IPS-18c (cell line): ENCODE data around the gene CYB5R4.

Source experiments
- H3K4me3 ChIP-seq: 2 replicates; pipeline ENCODE4 v1.7.0; 2013; ENCODE audit warnings: low read depth, mild to moderate bottlenecking, low read length, moderate library complexity; ENCODE audit not compliant: insufficient read depth
- H3K9me3 ChIP-seq: one replicate; pipeline ENCODE4 v1.6.1; 2013; ENCODE audit warnings: mild to moderate bottlenecking, low read length, moderate library complexity; ENCODE audit not compliant: control insufficient read depth, insufficient read depth

The CYB5R4 gene, protein sequence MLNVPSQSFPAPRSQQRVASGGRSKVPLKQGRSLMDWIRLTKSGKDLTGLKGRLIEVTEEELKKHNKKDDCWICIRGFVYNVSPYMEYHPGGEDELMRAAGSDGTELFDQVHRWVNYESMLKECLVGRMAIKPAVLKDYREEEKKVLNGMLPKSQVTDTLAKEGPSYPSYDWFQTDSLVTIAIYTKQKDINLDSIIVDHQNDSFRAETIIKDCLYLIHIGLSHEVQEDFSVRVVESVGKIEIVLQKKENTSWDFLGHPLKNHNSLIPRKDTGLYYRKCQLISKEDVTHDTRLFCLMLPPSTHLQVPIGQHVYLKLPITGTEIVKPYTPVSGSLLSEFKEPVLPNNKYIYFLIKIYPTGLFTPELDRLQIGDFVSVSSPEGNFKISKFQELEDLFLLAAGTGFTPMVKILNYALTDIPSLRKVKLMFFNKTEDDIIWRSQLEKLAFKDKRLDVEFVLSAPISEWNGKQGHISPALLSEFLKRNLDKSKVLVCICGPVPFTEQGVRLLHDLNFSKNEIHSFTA

DNA sequence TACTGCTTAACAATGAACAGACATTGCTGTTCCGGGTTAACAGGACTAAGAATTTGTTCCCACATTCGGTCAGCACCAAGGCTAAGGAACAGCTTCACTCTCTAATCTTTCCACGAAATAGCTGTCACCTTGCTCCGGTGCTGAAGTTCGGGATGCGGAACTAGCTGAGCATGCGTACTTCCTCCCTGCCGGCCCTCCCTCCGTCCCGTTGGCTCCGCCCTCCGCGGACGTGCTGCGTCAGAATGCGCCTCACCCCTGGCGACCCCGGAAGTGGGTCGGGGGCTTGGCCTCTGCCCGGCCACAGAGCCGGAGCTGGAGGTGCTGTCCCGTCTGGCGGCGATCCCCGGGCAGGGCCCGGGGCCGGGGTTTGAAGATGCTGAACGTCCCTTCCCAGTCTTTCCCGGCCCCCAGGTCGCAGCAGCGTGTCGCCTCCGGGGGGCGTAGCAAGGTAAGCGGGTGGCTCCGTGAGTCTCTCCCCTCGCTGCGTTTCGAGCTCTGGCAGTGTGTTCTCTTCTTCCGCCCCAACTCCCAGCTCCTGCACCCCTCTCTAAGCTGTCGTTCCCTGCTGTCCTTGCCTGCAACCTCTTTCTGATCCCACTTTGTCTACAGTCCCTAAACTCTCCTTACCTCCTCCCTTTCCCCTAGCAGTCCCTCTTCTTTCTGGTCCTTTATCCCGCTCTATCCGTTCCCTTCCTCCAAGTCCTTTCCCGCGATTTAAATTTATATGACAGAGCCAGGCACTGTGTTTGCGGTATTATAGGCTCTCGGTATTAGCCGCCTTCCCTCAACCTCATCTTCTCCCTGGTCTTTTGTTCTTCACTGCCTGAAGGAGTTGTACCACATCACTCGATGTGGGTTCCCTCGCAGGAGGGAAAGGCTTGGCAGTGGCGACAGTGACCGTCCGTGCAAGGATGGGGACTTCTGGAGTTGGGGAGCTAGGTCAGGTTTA, at the start of gene CYB5R4:
TSS of gene CYB5R4 (plus strand) at position 280 of the 949 bp plus-strand sequence. CDS start at position 374, 94 bp downstream.
- Histone ChIP-seq H3K4me3 (peak within 1 kb of the TSS; percentile 51), H3K9me3 (no peaks in the 10 kb centered on the region)

DNA sequence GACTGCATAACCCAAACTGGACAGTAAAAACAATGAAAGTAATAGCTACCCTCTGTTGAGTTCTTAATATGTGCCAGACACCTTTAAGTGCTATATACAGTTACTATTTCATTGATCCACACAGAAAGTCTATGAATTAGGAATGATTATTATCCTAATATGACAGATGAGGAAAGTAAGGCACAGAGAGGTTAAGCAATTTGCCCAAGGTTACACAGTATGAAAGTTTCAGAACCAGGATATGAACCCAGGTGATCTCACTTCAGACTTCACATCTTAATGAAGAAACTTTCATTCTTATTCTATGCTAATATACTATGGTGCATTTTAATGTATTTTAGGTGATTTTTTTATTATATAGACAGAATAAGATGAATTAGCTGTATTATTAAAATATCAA, 46.9 kb upstream of the CYB5R4 start:
- H3K9me3 ChIP-seq = no peaks in the 10 kb centered on the region

DNA sequence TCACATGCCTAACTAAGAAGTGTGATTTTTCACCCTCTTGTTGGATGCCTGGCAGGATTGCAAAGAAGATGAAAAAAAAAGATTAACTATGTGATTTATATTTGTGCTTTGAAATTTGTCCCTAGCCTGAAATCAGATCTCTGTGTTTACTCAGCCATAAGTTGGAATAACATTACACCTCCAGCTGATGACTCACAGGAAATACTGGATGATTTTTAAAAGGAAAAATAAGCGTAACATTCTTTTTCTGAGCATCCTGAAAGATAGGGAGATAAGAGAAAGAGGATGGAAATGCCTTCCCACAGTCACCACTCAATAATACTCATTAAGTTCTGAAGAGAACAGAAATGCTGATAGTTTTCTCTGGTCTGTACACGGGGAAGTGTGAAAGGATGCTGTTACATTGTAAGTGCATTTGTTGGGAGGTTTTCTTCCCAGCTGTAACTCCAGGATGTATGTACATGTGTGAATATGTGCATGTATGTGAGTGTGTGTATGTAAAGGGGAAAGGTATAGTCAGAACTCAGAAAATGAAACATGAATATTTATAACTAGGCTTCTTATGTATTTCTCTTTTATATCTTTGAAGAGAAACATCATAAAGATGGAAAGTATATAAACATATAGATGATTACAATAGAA, 43.7 kb upstream of the CYB5R4 start:
- H3K9me3 ChIP-seq = no peaks in the 10 kb centered on the region
- no peak overlapping the region for H3K4me3 ChIP-seq

More for the DNA sequence above, 46.9 kb upstream of the CYB5R4 start:
- H3K4me3 ChIP-seq = no peak overlapping the region

DNA sequence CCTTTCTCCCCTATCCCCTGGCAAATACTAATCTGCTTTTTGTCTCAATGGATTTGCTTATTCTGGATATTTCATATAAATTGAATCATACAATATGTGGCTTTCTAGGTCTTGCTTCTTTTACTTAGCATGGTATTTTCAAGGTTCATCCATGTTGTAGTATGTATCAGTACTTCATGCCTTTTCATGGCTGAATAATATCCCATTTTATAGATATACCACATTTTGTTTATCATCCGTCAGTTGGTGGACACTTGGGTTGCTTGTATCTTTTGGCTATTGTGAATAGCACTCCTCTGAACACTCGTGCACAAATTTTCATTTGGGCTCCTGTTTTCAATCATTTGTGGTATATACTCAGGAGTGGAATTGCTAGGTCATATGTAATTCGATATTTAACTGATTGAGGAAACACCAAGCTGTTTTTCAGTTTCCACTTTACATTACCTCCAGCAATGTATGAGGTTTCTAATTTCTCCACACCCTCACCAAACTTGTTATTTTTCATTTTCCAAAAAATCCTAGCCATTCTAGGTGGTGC, 36.8 kb upstream of the CYB5R4 start:
- H3K9me3 ChIP-seq = no peaks in the 10 kb centered on the region
- H3K4me3 ChIP-seq = no peak overlapping the region

DNA sequence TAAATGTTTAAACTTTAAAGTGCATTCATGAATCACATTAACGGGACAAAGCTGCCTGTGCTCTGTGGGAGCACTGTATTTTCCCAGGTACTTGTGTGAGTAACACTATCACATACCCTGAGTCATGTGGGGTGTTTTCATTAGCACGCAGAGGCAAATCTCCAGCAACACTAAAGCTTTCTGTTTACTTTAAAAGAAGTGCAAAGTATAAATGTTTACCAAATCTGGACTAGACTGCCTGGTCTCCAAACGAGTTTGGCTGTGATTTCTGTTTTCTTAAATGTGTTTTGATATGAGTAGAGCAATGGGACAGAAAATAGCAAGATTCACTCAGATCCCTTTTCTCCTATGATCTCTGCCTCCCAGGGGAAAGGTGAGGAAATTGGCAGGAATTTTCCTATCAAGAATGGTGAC, 35.1 kb upstream of the CYB5R4 start:
- H3K9me3 ChIP-seq = no peaks in the 10 kb centered on the region
- no peak overlapping the region for H3K4me3 ChIP-seq

DNA sequence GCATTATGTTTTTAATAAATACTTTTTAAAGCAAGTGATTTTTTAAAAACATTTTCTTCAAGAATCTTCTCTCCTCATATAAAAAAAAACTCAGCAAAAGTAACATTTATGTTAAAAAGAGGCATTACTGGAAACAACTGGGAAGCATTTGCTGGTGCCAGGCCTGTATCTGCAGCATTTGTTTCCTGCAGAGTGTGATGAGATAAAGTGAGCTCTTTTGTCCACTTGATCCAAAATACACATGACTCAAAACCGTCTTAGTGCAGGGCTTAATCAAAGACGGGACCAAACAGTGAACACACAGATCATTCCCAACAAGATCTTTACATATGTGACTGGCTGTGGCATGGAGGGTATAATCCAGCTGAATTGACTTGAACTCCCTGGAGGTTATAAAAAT, 34.7 kb upstream of the CYB5R4 start:
- no peaks in the 10 kb centered on the region for H3K9me3 ChIP-seq
- no peak overlapping the region for H3K4me3 ChIP-seq

DNA sequence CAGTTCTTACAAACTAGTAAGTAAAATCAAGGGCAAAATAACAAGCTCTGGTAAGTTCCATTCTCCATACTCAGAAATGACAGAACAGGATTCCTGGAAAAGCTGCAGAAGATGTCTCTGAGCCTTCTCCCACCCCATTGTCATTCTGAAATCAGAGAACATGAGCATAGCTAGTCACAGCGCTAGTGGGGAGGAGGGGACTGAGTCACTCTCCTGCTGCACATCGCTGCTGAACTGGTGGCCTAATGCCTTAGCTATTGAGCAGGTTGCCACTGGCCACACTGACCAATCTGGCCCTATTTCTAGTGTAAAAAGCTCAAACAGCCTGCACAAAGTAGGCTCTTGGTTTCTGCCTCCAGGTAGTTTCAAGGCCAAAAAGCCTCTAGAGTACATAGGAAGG, 32.4 kb upstream of the CYB5R4 start:
- Histone ChIP-seq H3K9me3 (no peaks in the 10 kb centered on the region), H3K4me3 (no peak overlapping the region)

DNA sequence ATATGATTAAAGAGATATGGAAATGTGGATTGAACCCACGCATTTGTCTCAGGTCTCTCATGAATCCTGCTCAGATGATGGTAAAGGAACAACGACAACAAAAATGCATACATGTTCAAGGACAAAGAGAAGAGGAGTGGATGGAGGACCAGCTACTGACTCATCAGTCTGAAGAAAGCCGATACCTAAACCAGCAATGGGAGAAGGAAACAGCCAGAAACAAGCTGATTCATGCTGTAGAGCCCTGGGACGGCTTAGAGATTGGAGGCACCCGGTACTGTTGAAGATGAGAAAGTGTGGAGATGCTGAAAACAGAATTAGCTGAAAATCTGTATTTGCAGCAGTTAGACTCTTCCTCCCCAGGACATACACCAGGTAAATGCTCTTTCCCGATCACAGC, 20.8 kb upstream of the CYB5R4 start:
- Histone ChIP-seq H3K9me3 (no peaks in the 10 kb centered on the region), H3K4me3 (no peak overlapping the region)

DNA sequence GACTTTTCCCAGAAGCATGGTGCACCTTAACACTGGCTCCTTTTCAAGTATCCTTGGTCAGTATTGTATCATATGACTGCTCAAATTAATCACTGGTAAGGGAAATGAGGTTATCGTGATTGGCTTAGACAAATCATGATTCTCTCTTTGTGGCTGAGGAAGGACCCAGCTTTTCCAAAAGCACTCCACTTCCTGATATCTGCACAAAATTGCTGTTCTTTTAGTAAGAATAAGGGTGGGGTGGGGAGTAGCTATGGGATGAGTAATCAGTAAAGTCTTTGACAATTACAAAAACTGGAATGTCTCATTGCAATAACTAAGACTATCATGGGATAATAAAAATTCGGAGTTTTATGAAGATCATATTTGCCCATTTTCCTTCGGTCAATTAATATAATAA, 15.3 kb upstream of the CYB5R4 start:
- H3K4me3 ChIP-seq = no peak overlapping the region
- no peaks in the 10 kb centered on the region for H3K9me3 ChIP-seq

DNA sequence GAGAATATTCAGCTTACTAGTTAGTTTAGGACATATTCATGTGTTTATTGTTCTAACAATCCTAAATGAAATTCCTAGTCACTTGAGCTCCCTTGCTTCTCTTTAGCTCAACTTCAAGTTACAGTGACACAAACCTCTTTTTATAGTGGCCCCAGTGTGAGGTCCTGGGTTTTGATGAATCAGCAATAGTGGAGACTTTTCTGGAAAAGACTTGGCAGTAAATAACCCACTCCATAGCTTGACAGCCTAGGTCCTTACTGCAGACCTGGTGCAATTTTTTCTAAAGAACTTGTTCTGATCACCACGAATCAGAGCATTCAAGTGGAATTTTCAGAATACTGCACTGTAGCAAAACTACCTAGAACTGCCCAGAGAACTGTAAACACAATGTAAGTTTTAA, 13.2 kb upstream of the CYB5R4 start:
- no peak overlapping the region for H3K4me3 ChIP-seq
- H3K9me3 ChIP-seq = no peaks in the 10 kb centered on the region

DNA sequence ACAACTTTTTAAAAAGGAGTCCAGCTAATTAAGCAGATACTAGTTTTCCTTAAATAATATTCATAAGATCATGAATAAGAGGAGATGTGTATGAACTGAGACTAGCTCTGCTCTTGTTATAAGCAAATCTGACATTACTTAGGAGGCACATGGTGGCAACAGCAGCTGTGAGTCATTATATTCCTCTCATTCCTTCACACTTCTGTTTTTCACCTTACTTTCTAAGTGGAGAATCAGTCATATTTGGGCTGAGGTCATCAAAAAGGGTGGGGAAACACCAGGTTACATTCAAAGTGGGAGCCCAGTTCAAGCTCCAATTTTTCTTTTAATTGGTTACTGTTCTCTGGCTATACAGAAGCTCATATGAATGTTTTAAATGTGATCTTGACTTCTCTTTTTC, 12.3 kb upstream of the CYB5R4 start:
- no peak overlapping the region for H3K4me3 ChIP-seq

DNA sequence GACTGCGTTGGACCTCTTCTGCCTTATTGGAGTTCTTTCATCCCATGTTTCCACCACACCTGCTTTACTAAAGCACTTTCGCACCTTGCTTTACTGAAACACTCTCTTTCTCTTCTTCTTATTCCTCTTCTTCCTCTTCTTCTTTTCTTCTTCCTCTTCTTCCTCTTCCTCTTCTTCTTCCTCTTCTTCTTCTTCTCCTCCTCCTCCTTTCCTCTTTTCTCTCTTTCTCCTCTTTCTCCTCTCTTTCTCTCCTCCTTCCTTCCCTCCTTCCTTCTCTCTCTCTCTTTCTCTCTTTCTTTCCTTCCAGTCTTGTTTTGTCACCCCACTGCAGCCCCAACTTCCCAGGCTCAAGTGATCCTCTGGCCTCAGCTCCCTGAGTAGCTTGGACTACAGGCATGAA, 10.4 kb upstream of the CYB5R4 start:
- no peaks in the 10 kb centered on the region for H3K9me3 ChIP-seq
- H3K4me3 ChIP-seq = no peak overlapping the region

More for the DNA sequence above, 12.3 kb upstream of the CYB5R4 start:
- H3K9me3 ChIP-seq = no peaks in the 10 kb centered on the region

DNA sequence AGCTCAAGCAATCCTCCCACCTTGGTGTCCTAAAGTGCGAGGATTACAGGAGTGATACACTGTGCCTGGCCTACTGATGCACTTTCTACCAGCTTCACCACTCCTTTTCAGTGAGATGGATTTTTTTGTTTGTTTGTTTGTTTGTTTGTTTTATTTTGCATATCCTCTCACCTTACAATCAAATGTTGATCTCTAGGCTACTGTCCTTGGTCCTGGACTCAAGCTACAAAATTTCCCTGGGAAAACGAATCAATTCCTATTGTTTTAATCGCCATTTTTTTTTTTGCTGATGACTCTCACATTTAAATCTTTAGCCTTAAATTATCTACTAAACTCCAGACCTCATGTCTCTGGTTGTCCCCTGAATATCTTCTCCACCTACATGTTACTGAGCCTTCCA, 9.9 kb upstream of the CYB5R4 start:
- Histone ChIP-seq H3K4me3 (no peak overlapping the region), H3K9me3 (no peaks in the 10 kb centered on the region)

DNA sequence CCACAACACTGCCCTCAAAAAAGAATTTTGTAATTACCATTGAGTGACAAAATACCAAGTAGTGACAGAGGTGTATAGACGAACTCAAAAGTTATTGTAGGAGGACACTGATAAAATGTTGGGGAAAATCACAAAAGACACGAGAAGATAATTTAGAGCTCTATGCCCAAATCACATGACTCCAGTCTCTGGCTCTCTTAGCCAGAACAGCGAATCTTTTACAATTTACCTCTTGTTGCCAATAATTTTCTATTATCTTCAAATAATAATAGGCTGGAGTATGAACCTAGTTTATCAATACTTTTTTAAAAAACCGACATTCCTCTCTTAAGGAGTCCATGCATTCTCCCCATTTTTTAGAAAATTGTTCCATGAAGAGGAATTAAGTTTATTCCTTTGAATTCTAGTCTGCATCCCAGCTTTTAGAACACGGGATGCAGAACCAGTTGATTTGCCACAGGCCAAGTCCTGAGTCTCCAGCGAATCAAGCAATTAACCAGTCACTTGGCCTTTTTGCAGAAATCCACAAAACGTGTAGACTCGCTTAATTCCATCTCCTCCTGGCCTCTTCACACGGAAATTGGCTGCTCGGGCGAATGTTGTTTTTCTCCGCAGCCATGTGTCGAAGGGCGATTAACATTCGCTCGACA, 6.8 kb upstream of the CYB5R4 start:
- Histone ChIP-seq H3K9me3 (no peaks in the 10 kb centered on the region), H3K4me3 (peak overlapping the region; percentile 74)

DNA sequence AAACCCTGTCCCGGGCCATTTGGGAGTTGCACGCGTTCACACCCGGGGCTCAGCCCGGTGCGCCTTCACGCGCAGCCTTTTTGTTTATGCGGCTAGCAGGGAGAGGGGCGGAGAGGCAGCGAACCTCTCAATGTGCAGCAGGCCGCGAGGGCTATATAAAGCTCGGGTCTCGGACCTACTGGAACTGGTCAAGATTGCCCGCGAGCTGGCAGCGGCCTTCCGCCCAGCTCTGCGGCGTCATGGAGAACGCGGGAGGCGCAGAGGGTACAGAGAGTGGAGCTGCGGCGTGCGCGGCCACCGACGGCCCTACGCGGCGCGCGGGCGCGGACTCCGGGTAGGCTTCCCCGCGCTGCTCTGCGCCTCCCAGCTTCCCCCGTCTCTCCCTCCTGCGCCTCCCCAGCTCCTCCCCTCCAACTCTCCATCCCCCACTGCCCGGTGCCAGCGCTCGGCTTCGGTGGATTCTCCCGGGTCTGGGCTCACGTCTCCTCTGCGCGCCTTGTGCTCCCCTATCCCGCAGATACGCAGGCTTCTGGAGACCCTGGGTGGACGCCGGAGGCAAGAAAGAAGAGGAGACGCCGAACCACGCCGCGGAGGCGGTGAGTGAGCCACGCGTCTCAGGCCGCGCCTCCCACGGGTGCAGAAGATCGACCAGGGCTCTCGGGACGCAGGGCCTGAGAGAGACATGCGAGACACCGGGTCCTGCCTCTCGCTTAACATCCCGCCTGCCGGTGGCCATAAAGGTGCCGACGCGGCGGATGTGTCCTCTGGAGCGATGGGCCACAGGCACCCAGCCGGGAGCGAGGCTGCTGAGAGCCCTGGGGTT, 6.1 kb upstream of the CYB5R4 start, which contains the start of gene RIPPLY2:
TSS of gene RIPPLY2 (plus strand) at position 183 of the 823 bp plus-strand sequence. CDS start at position 240, 57 bp downstream.
- Histone ChIP-seq H3K4me3 (peak within 1 kb of the TSS; percentile 74), H3K9me3 (no peaks in the 10 kb centered on the region)

DNA sequence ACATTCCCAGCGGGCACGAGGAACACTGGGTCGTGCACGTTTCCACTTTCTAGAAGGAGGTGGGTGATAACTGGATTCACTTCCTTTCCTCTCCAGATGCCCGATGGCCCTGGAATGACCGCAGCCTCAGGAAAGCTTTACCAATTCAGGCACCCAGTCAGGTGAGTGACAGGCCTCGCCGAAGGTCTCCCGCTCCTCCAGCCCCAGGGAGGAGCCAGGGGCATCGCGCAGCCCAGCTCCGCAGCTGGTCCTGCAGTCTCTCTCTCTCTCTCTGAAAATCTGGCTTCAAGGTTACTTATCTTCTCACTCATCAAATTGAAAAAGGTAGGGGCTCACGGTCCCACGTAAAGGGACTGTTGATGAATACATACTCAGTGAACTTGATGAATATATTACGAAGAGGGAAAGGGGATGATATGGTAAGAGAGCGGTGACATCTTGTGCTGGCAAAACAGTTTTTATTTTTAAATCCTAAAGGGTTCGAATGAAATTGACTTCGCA, 5.4 kb upstream of the CYB5R4 start:
- Histone ChIP-seq H3K4me3 (peak overlapping the region; percentile 74), H3K9me3 (no peaks in the 10 kb centered on the region)
